Spinal cord (tissue), 10 donors: ENCODE data around the gene STXBP1. TPM values are rescaled to one million over a fixed set of nuclear protein-coding genes. Genes with fewer than 3 reads are reported as not detected.

Experiments used
- DNase-seq, 6 donors: peaks; one replicate each; pipeline versions ENCODE4 v3.0.0 to v3.0.0-alpha.2; 2013 to 2015; ENCODE audit warnings: low spot score in 6 of 6, low read depth in 4 of 6
- H3K27ac ChIP-seq: one replicate; pipeline ENCODE4 v1.5.1; 2013; ENCODE audit warnings: low read depth, low read length, control low read depth
- H3K27me3 ChIP-seq: one replicate; pipeline ENCODE4 v1.6.1; 2013; ENCODE audit warnings: low read length; ENCODE audit not compliant: control insufficient read depth, insufficient read depth
- H3K36me3 ChIP-seq: one replicate; pipeline ENCODE4 v1.6.1; 2013; ENCODE audit warnings: low read length; ENCODE audit not compliant: control insufficient read depth, insufficient read depth
- H3K4me1 ChIP-seq: one replicate; pipeline ENCODE4 v1.6.1; 2013; ENCODE audit warnings: low read length; ENCODE audit not compliant: control insufficient read depth, insufficient read depth
- H3K4me3 ChIP-seq: one replicate; pipeline ENCODE4 v1.5.1; 2013; ENCODE audit warnings: low read depth, low read length, control low read depth
- H3K9me3 ChIP-seq: one replicate; pipeline ENCODE4 v1.6.1; 2013; ENCODE audit warnings: low read length; ENCODE audit not compliant: control insufficient read depth, insufficient read depth
- WGBS: methylation state at CpG from one replicate; pipeline ENCODE4 v1.1.5; 2013; ENCODE audit warnings: missing lambda C conversion rate; ENCODE audit not compliant: insufficient coverage; 5-methylcytosine and 5-hydroxymethylcytosine counted together
- polyA plus RNA-seq, 2 donors: library from polyadenylated mRNA; unstranded; fragments of 120-200 nt; gene quantifications; one replicate each; pipeline ENCODE4 v1.2.1, GENCODE V29; 2013; ENCODE audit not compliant: insufficient read length in 2 of 2
- total RNA-seq, 2 donors: library from RNA; depleted of rRNA in 1 of 2; stranded (reverse); fragments of 120-200 nt in 1 of 2; fragments of >200 nt in 1 of 2; gene quantifications; one replicate each; pipeline versions ENCODE4 v1.2.3 to v1.2.4, GENCODE V29; 2013 to 2014
- donor health status: healthy.

The STXBP1 gene
- total and polyA plus RNA-seq, 4 donors: 45.0 to 301 (median 190) TPM

DNA sequence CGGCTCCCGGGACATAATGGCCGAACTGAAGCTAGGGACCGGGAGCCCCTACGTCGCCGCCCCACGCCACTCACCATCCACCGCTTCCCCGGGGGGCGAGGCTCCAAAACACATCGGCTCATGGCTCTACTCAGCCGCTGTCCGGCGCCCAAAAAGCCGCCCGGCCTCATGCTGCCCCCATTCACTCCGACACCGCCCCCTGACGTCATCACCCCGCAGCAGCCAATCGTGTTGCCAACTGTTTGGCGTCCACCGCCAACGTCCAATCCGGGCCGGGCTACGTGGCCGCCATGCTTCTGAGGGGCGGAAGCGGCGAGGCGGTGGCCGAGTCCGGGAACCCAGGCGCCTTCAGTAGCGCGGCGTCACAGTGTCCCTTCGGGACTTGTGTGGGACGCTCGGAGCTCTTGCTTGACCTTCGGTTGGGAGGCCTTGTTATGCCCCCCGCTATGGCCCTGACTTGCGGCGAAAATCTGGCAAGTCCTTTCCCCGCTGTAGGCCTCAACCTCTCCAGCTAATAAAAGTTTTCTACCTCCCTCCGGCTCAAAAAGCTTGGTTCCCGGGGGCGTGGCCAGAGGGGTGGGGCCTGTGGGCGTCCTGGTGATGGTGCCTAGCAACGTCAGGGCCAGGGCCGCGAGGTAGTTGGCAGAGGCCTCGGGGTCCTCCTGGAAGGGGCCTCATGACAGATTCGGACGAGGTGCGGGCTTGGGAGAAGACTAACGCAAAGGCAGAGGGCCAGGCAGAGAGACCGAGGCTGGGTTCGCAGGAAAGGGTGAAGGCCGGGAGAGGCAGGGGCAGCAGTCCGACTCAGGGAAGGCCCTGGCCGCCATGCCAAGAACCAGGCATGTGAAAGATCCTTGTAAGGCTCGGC lies 103.6 kb downstream of the STXBP1 start, which contains the start of the genes PTRH1 and TTC16:
TSS of gene PTRH1 (minus strand) at position 194 of the 868 bp plus-strand sequence. CDS start at position 170, 24 bp downstream.
TSS of gene TTC16 (plus strand) at position 610 of the 868 bp plus-strand sequence. CDS start at position 677, 67 bp downstream.
- Histone ChIP-seq H3K36me3 (peaks cover 30% of the 10 kb centered on the region), H3K9me3 (no peaks in the 10 kb centered on the region), H3K27me3 (no peaks in the 10 kb centered on the region), H3K27ac (peak within 1 kb of the TSS; percentile 89), H3K4me3 (peak within 1 kb of the TSS; percentile 92), H3K4me1 (peaks cover 46% of the 10 kb centered on the region)
- DNase-seq: peak; percentile 85 to 99 (median 92)
- WGBS: 3% methylated on average over 65 of the region's 65 CpGs

DNA sequence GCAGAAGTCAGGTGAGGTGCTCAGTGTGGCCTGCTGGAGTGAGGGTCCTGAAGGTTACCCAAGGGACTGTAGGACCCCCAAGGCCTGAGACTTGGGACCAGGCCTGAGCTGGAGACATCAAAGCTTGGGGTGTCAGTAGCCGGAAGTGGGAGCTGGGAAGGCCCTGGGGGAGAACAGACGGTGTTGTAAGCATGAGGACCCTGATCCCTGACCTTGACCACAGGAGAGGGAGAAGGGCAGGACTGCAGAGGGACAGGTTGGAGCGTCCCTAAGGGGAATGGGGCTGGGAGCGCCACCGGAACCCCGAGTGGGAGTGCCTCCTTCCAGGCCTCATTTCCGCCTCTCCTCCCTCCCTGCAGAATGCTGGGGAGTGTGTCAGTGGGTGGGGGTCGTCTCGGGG lies 104.3 kb downstream of the STXBP1 start:
- WGBS: 84% methylated on average over 8 of the region's 9 CpGs
- H3K36me3 ChIP-seq: peaks cover 26% of the 10 kb centered on the region
- H3K27me3 ChIP-seq: no peaks in the 10 kb centered on the region
- no peak for DNase-seq
- no peaks in the 10 kb centered on the region for H3K9me3 ChIP-seq
- peak overlapping the region; percentile 89 for H3K27ac ChIP-seq
- peaks cover 43% of the 10 kb centered on the region for H3K4me1 ChIP-seq
- peak overlapping the region; percentile 92 for H3K4me3 ChIP-seq

DNA sequence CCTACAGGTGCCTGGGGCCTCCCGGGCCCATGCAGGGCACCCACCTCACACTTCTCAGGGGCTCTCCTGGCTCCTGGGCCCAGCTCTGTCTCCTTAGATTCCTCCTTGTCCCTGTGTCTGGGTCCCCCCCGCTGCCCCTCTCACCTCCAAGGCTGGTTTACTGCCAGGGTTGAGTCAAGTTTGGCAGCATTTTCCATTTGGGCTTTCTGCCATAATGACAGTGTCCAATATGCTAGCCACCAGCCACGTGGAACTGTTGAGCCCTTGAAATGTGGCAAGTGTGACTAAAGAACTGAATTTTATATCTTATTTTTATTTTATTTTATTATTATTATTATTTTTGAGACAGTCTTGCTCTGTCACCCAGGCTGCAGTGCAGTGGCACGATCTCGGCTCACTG lies 105.7 kb downstream of the STXBP1 start:
- 81% methylated on average over 4 of the region's 5 CpGs for WGBS
- no peak overlapping the region for H3K27ac ChIP-seq
- peak in 1 of 6 donors; percentile 47 for DNase-seq

DNA sequence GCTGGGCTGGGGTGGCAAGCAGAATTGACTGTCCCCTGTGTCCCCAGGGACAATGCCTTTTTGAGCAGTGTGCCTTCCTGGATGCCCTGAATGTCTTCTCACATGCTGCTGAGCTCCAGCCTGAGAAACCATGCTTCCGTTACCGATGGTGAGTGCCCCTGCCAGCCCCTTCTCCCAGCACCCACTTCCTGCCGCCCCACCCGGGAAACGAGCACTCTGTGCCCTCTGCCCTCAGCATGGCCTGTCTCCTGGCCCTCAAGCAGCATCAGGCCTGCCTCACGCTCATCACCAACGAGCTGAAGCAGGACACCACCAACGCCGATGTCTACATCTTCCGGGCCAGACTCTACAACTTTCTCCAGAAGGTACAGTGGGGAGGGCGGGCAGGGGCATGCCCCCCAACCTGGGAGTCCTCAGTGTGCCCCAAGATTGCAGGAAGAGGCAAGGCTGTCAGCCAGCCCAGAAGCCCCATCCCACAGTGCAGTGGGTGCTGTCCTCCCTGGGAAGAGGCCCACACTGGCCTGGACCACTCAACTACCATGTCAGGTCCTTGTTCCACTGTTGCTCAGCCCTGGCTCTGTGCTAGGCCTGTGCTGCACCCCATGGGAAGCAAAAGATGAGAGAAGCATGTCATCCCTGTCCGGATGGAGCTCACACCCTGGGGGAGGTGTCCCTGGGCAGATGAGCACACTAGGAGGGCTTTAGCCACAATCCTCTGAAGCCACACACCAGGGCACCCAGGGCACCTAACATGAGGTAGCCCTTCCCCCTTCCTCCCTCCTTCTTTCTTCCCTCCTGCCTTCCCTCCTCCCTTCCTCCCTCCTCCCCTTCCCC lies 108.2 kb downstream of the STXBP1 start:
- WGBS: 74% methylated on average over 12 of the region's 12 CpGs
- Histone ChIP-seq H3K36me3 (no peaks in the 10 kb centered on the region), H3K4me1 (peaks cover 36% of the 10 kb centered on the region), H3K4me3 (no peak overlapping the region), H3K27me3 (no peaks in the 10 kb centered on the region), H3K9me3 (no peaks in the 10 kb centered on the region), H3K27ac (no peak overlapping the region)
- no peak for DNase-seq

More for the DNA sequence above, 105.7 kb downstream of the STXBP1 start:
- Histone ChIP-seq H3K4me3 (no peak overlapping the region), H3K36me3 (peaks cover 13% of the 10 kb centered on the region), H3K9me3 (no peaks in the 10 kb centered on the region), H3K4me1 (peaks cover 32% of the 10 kb centered on the region), H3K27me3 (no peaks in the 10 kb centered on the region)

DNA sequence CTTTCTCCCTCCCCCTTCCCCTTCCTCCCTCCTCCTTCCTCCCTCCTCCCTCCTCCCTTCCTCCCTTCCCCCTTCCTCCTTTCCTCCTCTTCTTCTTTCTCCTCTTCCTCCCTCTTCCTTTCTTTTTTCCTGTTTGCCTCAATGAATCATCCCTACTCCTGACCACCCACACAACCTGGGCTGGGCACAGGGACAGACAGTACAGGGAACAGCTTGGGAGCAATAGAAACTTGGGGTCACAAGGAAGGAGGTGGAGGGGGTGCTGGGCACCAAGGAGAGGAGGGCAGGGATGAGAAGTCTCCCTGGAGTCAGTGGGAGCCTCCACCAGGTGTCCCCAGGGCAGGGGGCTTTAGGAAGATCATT lies 108.8 kb downstream of the STXBP1 start:
- no peak overlapping the region for H3K4me3 ChIP-seq
- DNase-seq: no peak
- H3K9me3 ChIP-seq: no peaks in the 10 kb centered on the region
- peaks cover 32% of the 10 kb centered on the region for H3K4me1 ChIP-seq
- H3K27ac ChIP-seq: no peak overlapping the region
- H3K27me3 ChIP-seq: no peaks in the 10 kb centered on the region
- H3K36me3 ChIP-seq: no peaks in the 10 kb centered on the region

DNA sequence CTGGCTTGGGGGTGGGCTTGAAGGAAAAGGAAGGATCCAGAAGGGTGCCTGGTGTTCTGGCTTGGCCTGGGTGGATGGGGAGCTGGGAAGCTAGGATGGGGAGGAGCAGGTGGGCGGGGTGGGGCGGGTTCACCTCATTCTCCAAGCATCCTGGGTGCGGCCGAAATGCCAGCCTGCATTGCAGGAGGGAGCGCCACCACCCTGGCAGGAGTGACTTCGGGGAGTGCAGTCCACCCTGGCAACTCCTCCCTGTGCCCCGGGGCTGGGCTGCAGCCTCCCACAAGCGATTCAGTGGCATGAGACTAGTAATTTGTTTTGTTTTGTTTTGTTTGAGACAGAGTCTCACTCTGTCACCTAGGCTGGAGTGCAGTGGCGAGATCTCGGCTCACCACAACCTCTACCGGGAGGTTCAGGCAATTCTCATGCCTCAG lies 109.3 kb downstream of the STXBP1 start:
- Histone ChIP-seq H3K4me3 (no peak overlapping the region), H3K27me3 (no peaks in the 10 kb centered on the region), H3K27ac (no peak overlapping the region), H3K4me1 (peaks cover 27% of the 10 kb centered on the region), H3K36me3 (no peaks in the 10 kb centered on the region), H3K9me3 (no peaks in the 10 kb centered on the region)
- DNase-seq: no peak
- 70% methylated on average over 3 of the region's 11 CpGs for WGBS

DNA sequence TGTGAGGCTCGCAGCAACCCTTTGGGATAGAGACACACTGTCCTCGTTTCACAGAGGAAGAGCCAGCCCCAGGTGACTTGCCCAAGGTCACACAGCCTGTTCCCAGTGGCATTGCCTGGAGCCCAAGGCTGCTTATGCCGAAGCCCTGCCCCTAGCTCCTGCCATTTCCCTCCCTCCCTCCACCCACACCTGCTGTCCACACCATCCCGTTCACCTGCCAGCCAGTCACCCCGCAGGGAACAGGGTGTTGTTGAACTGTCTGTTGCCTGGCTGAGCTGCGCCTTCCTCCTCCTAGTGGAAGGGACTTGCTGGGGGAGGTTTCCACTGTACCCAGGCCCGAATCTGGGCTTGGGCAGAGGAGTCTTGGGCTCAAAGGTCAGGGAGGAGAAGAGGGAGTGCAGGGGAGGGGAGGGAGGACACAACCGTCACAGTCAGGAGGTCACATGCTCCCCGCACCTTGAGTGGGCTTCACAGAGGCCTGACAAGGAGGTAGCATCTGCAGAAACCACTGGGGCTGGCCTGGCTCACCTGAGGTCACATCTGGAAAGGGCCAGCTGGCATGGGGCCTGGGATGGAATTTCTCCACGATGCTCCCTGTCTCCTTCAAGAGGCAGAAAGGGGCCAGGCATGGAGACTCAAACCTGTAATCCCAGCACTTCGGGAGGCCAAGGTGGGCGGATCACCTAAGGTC lies 110.1 kb downstream of the STXBP1 start:
- no peak for DNase-seq
- Histone ChIP-seq H3K4me1 (peaks cover 19% of the 10 kb centered on the region), H3K4me3 (no peak overlapping the region), H3K27me3 (no peaks in the 10 kb centered on the region), H3K27ac (no peak overlapping the region), H3K9me3 (no peaks in the 10 kb centered on the region), H3K36me3 (no peaks in the 10 kb centered on the region)
- WGBS: 68% methylated on average over 10 of the region's 12 CpGs

DNA sequence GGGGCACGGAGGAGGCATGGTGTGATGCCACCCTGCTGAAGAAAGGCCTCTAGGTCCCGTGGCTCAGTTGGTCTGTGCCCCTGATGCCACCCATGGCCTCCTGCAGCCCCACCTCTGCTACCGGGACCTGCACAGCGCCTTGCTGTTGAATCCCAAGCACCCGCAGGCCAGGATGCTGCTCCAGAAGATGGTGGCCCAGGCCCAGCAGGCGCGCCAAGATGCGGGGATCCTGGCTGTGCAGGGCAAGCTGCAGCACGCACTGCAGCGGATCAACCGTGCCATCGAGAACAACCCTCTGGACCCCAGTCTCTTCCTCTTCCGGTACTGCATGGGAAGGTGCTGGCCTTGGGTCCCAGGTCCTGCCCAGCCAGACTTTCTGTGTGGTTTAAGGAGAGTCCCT lies 110.9 kb downstream of the STXBP1 start:
- peaks cover 14% of the 10 kb centered on the region for H3K4me1 ChIP-seq
- H3K9me3 ChIP-seq: no peaks in the 10 kb centered on the region
- WGBS: 96% methylated on average over 12 of the region's 13 CpGs
- H3K27me3 ChIP-seq: no peaks in the 10 kb centered on the region
- H3K36me3 ChIP-seq: peaks cover 2% of the 10 kb centered on the region
- no peak overlapping the region for H3K4me3 ChIP-seq
- no peak overlapping the region for H3K27ac ChIP-seq
- no peak for DNase-seq

DNA sequence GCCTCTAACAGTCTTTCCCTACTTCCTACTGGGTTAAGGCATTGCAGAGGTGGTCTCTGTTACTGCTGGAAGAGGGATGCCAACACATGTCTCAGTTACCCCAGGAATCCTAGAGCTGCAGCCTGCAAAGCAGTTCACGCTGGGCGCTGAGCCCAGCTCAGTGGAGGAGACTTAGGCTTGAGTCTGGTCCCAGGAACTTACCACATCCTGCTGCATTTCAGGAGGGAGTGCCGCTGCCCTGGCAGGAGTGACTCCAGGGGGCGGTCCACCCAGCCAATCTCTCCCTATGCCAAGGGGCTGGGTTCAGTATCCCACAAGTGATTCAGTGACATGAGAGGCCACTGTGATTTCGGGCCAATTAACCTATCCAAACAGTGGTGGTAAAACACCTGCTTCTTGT lies 111.4 kb downstream of the STXBP1 start:
- Histone ChIP-seq H3K36me3 (peaks cover 2% of the 10 kb centered on the region), H3K27ac (no peak overlapping the region), H3K27me3 (no peaks in the 10 kb centered on the region), H3K9me3 (no peaks in the 10 kb centered on the region), H3K4me1 (peaks cover 14% of the 10 kb centered on the region), H3K4me3 (no peak overlapping the region)
- peak in 1 of 6 donors; percentile 34 for DNase-seq
- WGBS: 80% methylated on average over 4 of the region's 5 CpGs
